ENCODE results near the gene RAB26. TPM values are rescaled to one million over a fixed set of nuclear protein-coding genes. Genes with fewer than 3 reads are reported as not detected.
A peak's percentile ranks its signal among the peaks of the same experiment; 100 is the strongest.
"Not testable (repeated sequence)": the region's sequence is repeated elsewhere in the genome, so short reads cannot be mapped to it uniquely, and the experiment has no call there.

RAB26 gene
- total RNA-seq, 2 donors from 2014 or later, result 0.82 to 2.0 TPM

GRCh38 chr16:2111009-2111353 is 37.4 kb upstream of the RAB26 start:
- H3K36me3 Mint-ChIP-seq (ENCODE audit: insufficient read depth in 2 of 2); ATAC-seq (replicated peaks in 1 of 2); H3K4me3 Mint-ChIP-seq; H3K27ac Mint-ChIP-seq; H3K4me1 Mint-ChIP-seq (ENCODE audit: low read depth); DNase-seq; H3K27me3 Mint-ChIP-seq (ENCODE audit: low read depth); H3K9me3 Mint-ChIP-seq: not testable (repeated sequence)

- not testable (repeated sequence) for H3K9me3 Mint-ChIP-seq; H3K4me1 Mint-ChIP-seq (ENCODE audit: low read depth); DNase-seq; H3K27ac Mint-ChIP-seq; ATAC-seq (replicated peaks in 1 of 2); H3K36me3 Mint-ChIP-seq (ENCODE audit: insufficient read depth in 2 of 2); H3K4me3 Mint-ChIP-seq; H3K27me3 Mint-ChIP-seq (ENCODE audit: low read depth)
Measured at GRCh38 chr16:2111412-2112335, 36.8 kb upstream of the RAB26 start.

GRCh38 chr16:2112539-2113106 is 35.8 kb upstream of the RAB26 start:
- ATAC-seq (replicated peaks in 1 of 2); H3K36me3 Mint-ChIP-seq (ENCODE audit: insufficient read depth in 2 of 2); H3K27ac Mint-ChIP-seq; H3K9me3 Mint-ChIP-seq; H3K4me3 Mint-ChIP-seq; DNase-seq; H3K27me3 Mint-ChIP-seq (ENCODE audit: low read depth); H3K4me1 Mint-ChIP-seq (ENCODE audit: low read depth): not testable (repeated sequence)

- H3K27ac Mint-ChIP-seq; H3K9me3 Mint-ChIP-seq; H3K36me3 Mint-ChIP-seq (ENCODE audit: insufficient read depth in 2 of 2); DNase-seq; ATAC-seq (replicated peaks in 1 of 2); H3K4me1 Mint-ChIP-seq (ENCODE audit: low read depth); H3K27me3 Mint-ChIP-seq (ENCODE audit: low read depth); H3K4me3 Mint-ChIP-seq: not testable (repeated sequence)
Measured at GRCh38 chr16:2114225-2114624, 34.2 kb upstream of the RAB26 start.

- H3K27me3 Mint-ChIP-seq (ENCODE audit: low read depth); H3K9me3 Mint-ChIP-seq; DNase-seq; H3K4me1 Mint-ChIP-seq (ENCODE audit: low read depth); H3K4me3 Mint-ChIP-seq; H3K36me3 Mint-ChIP-seq (ENCODE audit: insufficient read depth in 2 of 2); H3K27ac Mint-ChIP-seq; ATAC-seq (replicated peaks in 1 of 2): not testable (repeated sequence)
Measured at GRCh38 chr16:2114885-2115590, 33.4 kb upstream of the RAB26 start.

GRCh38 chr16:2115591-2115973 is 32.8 kb upstream of the RAB26 start:
- Mint-ChIP-seq H3K27ac (no peak overlapping the region), H3K27me3 (ENCODE audit: low read depth) (no peaks in the 10 kb centered on the region), H3K4me1 (ENCODE audit: low read depth) (no peaks in the 10 kb centered on the region), H3K4me3 (no peak overlapping the region), H3K9me3 (no peaks in the 10 kb centered on the region), H3K36me3 (ENCODE audit: insufficient read depth in 2 of 2) (no peaks in the 10 kb centered on the region)
- DNase-seq, result no peak
- ATAC-seq (replicated peaks in 1 of 2), result no peak

GRCh38 chr16:2116428-2116827 is 32.0 kb upstream of the RAB26 start:
- not testable (repeated sequence) for ATAC-seq (replicated peaks in 1 of 2); H3K36me3 Mint-ChIP-seq (ENCODE audit: insufficient read depth in 2 of 2); H3K9me3 Mint-ChIP-seq; H3K27me3 Mint-ChIP-seq (ENCODE audit: low read depth); H3K4me1 Mint-ChIP-seq (ENCODE audit: low read depth); H3K4me3 Mint-ChIP-seq; DNase-seq; H3K27ac Mint-ChIP-seq

- not testable (repeated sequence) for H3K27me3 Mint-ChIP-seq (ENCODE audit: low read depth); H3K36me3 Mint-ChIP-seq (ENCODE audit: insufficient read depth in 2 of 2); DNase-seq; H3K4me3 Mint-ChIP-seq; H3K27ac Mint-ChIP-seq; H3K9me3 Mint-ChIP-seq; ATAC-seq (replicated peaks in 1 of 2); H3K4me1 Mint-ChIP-seq (ENCODE audit: low read depth)
Measured at GRCh38 chr16:2117341-2117740, 31.1 kb upstream of the RAB26 start.

GRCh38 chr16:2117960-2118722 is 30.3 kb upstream of the RAB26 start:
- not testable (repeated sequence) for H3K27me3 Mint-ChIP-seq (ENCODE audit: low read depth); H3K27ac Mint-ChIP-seq; H3K4me1 Mint-ChIP-seq (ENCODE audit: low read depth); ATAC-seq (replicated peaks in 1 of 2); DNase-seq; H3K4me3 Mint-ChIP-seq; H3K9me3 Mint-ChIP-seq; H3K36me3 Mint-ChIP-seq (ENCODE audit: insufficient read depth in 2 of 2)

- peak; percentile 55 to 57 for ATAC-seq (replicated peaks in 1 of 2)
- H3K27me3 Mint-ChIP-seq (ENCODE audit: low read depth); H3K9me3 Mint-ChIP-seq; H3K4me3 Mint-ChIP-seq; H3K36me3 Mint-ChIP-seq (ENCODE audit: insufficient read depth in 2 of 2); H3K27ac Mint-ChIP-seq: not testable (repeated sequence)
- DNase-seq, result peak; percentile 29 to 31
- peaks cover 14% of the 10 kb centered on the region for H3K4me1 Mint-ChIP-seq (ENCODE audit: low read depth)
Measured at GRCh38 chr16:2121325-2121724, 27.1 kb upstream of the RAB26 start.

- no peak overlapping the region for H3K4me3 Mint-ChIP-seq
- H3K4me1 Mint-ChIP-seq (ENCODE audit: low read depth), result peaks cover 17% of the 10 kb centered on the region
- no peaks in the 10 kb centered on the region for H3K27me3 Mint-ChIP-seq (ENCODE audit: low read depth)
- H3K36me3 Mint-ChIP-seq (ENCODE audit: insufficient read depth in 2 of 2), result no peaks in the 10 kb centered on the region
- DNase-seq (no peak), ATAC-seq (replicated peaks in 1 of 2) (no peak)
- no peaks in the 10 kb centered on the region for H3K9me3 Mint-ChIP-seq
- no peak overlapping the region for H3K27ac Mint-ChIP-seq
Measured at GRCh38 chr16:2121853-2122252, 26.6 kb upstream of the RAB26 start.

GRCh38 chr16:2122429-2122828 is 26.0 kb upstream of the RAB26 start:
- Mint-ChIP-seq H3K27me3 (ENCODE audit: low read depth) (no peaks in the 10 kb centered on the region), H3K4me3 (no peak overlapping the region), H3K9me3 (no peaks in the 10 kb centered on the region), H3K36me3 (ENCODE audit: insufficient read depth in 2 of 2) (no peaks in the 10 kb centered on the region), H3K4me1 (ENCODE audit: low read depth) (peaks cover 21% of the 10 kb centered on the region), H3K27ac (no peak overlapping the region)
- ATAC-seq (replicated peaks in 1 of 2) (no peak), DNase-seq (no peak)
